ENCODE measurements around the gene TCF4. TPM values are rescaled to one million over a fixed set of nuclear protein-coding genes. Genes with fewer than 3 reads are reported as not detected.

Gene TCF4
- total and polyA plus RNA-seq, 2 of the 13 experiments (the other 11 are each of a cell fraction or from before 2014, with no cell fraction given), result not detected

DNA sequence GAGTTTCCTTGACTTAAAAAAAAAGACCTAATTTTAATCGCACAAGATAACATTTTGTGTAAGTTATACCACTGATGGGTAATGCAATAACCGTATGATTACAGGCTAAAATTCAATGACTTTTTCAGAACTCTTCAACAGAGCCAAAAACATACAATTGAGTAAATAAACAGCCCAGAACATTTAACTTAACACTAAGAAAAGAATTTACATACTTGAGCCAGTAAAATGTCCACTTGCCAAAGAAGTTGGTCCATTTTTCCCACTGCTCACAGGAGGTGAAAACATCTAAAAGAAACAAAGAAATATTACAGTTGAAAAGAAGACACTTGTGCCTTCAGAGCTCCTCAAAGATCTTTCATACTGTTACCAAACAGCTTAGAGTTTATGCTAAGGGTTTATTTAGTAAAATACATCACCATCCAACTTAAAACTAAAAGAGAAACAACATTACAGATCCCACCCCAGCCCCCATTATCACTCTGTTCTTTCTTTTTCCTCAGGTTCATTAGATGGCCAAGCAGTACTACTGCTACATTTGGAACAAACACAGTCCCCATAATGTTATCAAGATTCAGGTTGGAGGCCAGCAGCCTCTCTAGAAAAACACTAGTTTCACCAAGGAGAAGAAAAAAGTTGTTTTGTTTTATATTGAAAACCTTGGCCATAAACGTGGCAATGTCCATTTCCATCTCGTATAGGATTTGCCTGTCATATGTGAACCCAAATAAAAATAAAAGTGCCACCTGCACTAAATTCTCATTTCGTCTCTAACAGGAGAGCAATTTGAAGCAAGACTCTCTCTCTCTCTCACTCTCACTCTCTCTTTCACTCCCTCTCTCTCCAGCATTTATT is 2.7 kb downstream of the TCF4 start (continued):
- TF ChIP-seq KLF15 (CRISPR knock-in tag; IDR thresholded peaks at IDR 0.05; ENCODE audit: borderline replicate concordance), result no peak
- TF ChIP-seq ZNF598 (CRISPR knock-in tag; IDR thresholded peaks at IDR 0.05; ENCODE audit: borderline replicate concordance), result no peak
- no peak for TF ChIP-seq ZNF543 (CRISPR knock-in tag; IDR thresholded peaks at IDR 0.05)
- TF ChIP-seq ZNF674 (CRISPR knock-in tag; IDR thresholded peaks at IDR 0.05; ENCODE audit: low read depth), result no peak
- no peak for TF ChIP-seq REST (IDR thresholded peaks at IDR 0.05; ENCODE audit: borderline replicate concordance in 1 of 2, low read depth in 1 of 2, low read length in 2 of 2)

DNA sequence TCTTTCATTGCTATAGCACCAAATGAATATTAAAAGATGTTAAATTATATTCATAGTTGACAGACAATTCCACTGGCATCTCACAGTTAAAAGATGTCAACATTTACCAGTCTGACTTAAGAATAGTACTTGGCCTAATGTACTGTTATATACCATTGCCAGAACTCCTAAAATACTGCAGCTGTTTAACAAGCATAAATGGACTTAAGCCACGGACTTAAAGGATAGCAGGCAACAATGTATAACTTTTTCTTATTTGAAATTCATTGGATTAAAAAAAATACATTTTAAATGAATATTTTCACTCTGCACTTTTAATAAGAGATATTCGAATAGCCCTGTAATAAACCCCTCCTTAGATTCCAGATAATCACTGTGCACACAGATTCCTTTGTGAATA is 3.8 kb downstream of the TCF4 start:
- 3% methylated on average over 2 of the region's 2 CpGs for WGBS (ENCODE audit: low lambda C conversion rate)
- Histone ChIP-seq H3K27me3 (ENCODE audit: control insufficient read depth in 1 of 2, insufficient read depth in 2 of 2, low read length in 2 of 2) (peaks cover 0 to 16% of the 10 kb centered on the region in 2 experiments; a peak in 3 of 5 replicates), H4K20me1 (ENCODE audit: insufficient read depth, low read length) (no peaks in the 10 kb centered on the region), H3K4me1 (ENCODE audit: insufficient read depth, low read length) (no peaks in the 10 kb centered on the region), H3K4me3 (replicated peaks in 1 of 3; ENCODE audit: insufficient read depth in 1 of 3, low read depth in 2 of 3, low read length in 3 of 3) (no peak overlapping the region), H3K4me2 (ENCODE audit: low read depth, low read length) (no peak overlapping the region), H3K9ac (ENCODE audit: insufficient read depth, low read depth, low read length) (no peak overlapping the region), H3K36me3 (replicated peaks in 1 of 2; ENCODE audit: control insufficient read depth in 1 of 2, insufficient read depth in 2 of 2, low read length in 2 of 2) (no peaks in the 10 kb centered on the region), H3K9me3 (ENCODE audit: low read length) (no peaks in the 10 kb centered on the region), H3K27ac (ENCODE audit: extremely low read length, insufficient read depth, low read length) (no peak overlapping the region), H3K79me2 (ENCODE audit: insufficient read depth, low read length) (no peaks in the 10 kb centered on the region), H2AFZ (ENCODE audit: low read length) (no peak overlapping the region)
- in situ Hi-C loops (cut with HindIII; ENCODE audit: extremely low pct_ligation_motif_present, low pct_unique_long_range_greater_than_20kb), result no loop called here
- no peak for FAIRE-seq
- ChIA-PET POLR2A (no interaction called here), CTCF (ENCODE audit: low intra/inter-chr PET ratio, low total read pairs) (no interaction called here)
- intact Hi-C loops (cut with micrococcal nuclease; ENCODE audit: unreplicated experiment), result no loop called here
- no TSS peak for BruUV-seq (replicated peaks)
- ATAC-seq, result no peak
- no peak for DNase-seq (ENCODE audit: low spot score)
- TF ChIP-seq, protein P1, sequence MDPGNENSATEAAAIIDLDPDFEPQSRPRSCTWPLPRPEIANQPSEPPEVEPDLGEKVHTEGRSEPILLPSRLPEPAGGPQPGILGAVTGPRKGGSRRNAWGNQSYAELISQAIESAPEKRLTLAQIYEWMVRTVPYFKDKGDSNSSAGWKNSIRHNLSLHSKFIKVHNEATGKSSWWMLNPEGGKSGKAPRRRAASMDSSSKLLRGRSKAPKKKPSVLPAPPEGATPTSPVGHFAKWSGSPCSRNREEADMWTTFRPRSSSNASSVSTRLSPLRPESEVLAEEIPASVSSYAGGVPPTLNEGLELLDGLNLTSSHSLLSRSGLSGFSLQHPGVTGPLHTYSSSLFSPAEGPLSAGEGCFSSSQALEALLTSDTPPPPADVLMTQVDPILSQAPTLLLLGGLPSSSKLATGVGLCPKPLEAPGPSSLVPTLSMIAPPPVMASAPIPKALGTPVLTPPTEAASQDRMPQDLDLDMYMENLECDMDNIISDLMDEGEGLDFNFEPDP (CRISPR knock-in tag; conservative IDR thresholded peaks at IDR 0.05), result no peak
- TF ChIP-seq, protein P2, sequence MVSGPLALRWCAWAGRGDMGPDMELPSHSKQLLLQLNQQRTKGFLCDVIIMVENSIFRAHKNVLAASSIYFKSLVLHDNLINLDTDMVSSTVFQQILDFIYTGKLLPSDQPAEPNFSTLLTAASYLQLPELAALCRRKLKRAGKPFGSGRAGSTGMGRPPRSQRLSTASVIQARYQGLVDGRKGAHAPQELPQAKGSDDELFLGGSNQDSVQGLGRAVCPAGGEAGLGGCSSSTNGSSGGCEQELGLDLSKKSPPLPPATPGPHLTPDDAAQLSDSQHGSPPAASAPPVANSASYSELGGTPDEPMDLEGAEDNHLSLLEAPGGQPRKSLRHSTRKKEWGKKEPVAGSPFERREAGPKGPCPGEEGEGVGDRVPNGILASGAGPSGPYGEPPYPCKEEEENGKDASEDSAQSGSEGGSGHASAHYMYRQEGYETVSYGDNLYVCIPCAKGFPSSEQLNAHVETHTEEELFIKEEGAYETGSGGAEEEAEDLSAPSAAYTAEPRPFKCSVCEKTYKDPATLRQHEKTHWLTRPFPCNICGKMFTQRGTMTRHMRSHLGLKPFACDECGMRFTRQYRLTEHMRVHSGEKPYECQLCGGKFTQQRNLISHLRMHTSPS (CRISPR knock-in tag; IDR thresholded peaks at IDR 0.05; ENCODE audit: low read depth), result no peak
- TF ChIP-seq ADNP (CRISPR knock-in tag; IDR thresholded peaks at IDR 0.05) (no peak), SMAD9 (CRISPR knock-in tag; IDR thresholded peaks at IDR 0.05) (no peak), RXRB (CRISPR knock-in tag; IDR thresholded peaks at IDR 0.05; ENCODE audit: borderline replicate concordance) (no peak), POLR2G (IDR thresholded peaks at IDR 0.05; ENCODE audit: low read depth, low read length) (no peak)
- TF ChIP-seq, protein P3, sequence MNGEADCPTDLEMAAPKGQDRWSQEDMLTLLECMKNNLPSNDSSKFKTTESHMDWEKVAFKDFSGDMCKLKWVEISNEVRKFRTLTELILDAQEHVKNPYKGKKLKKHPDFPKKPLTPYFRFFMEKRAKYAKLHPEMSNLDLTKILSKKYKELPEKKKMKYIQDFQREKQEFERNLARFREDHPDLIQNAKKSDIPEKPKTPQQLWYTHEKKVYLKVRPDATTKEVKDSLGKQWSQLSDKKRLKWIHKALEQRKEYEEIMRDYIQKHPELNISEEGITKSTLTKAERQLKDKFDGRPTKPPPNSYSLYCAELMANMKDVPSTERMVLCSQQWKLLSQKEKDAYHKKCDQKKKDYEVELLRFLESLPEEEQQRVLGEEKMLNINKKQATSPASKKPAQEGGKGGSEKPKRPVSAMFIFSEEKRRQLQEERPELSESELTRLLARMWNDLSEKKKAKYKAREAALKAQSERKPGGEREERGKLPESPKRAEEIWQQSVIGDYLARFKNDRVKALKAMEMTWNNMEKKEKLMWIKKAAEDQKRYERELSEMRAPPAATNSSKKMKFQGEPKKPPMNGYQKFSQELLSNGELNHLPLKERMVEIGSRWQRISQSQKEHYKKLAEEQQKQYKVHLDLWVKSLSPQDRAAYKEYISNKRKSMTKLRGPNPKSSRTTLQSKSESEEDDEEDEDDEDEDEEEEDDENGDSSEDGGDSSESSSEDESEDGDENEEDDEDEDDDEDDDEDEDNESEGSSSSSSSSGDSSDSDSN (CRISPR knock-in tag; IDR thresholded peaks at IDR 0.05), result no peak

Measured in HepG2 (cell line).